Endothelial cell (in vitro differentiated cells): ENCODE measurements around the gene APOL4. TPM values are rescaled to one million over a fixed set of nuclear protein-coding genes. Genes with fewer than 3 reads are reported as not detected.
A peak's percentile ranks its signal among the peaks of the same experiment; 100 is the strongest.

Experiments
- DNase-seq: peaks from one replicate; pipeline ENCODE4 v3.0.0; 2021; ENCODE audit warnings: low spot score
- H3K27ac Mint-ChIP-seq: one replicate; pipeline ENCODE4 v1.8.0; 2021; ENCODE audit warnings: mixed read lengths, inconsistent platforms; ENCODE audit not compliant: unreplicated experiment
- H3K27me3 Mint-ChIP-seq: one replicate; pipeline ENCODE4 v1.8.0; 2021; ENCODE audit warnings: mild to moderate bottlenecking, moderate library complexity, mixed read lengths, inconsistent platforms; ENCODE audit not compliant: unreplicated experiment
- H3K36me3 Mint-ChIP-seq: one replicate; pipeline ENCODE4 v1.8.0; 2021; ENCODE audit warnings: mild to moderate bottlenecking, low read depth, mixed read lengths, inconsistent platforms; ENCODE audit not compliant: unreplicated experiment
- H3K4me1 Mint-ChIP-seq: one replicate; pipeline ENCODE4 v1.8.0; 2021; ENCODE audit warnings: mild to moderate bottlenecking, mixed read lengths, inconsistent platforms; ENCODE audit not compliant: unreplicated experiment
- H3K4me3 Mint-ChIP-seq: one replicate; pipeline ENCODE4 v1.8.0; 2021; ENCODE audit warnings: mild to moderate bottlenecking, mixed read lengths, inconsistent platforms; ENCODE audit not compliant: unreplicated experiment
- H3K9me3 Mint-ChIP-seq: one replicate; pipeline ENCODE4 v1.8.0; 2021; ENCODE audit warnings: mixed read lengths, inconsistent platforms; ENCODE audit not compliant: unreplicated experiment
- total RNA-seq: library from RNA; stranded (reverse); fragmentation: NEBNext Ultra II Directional; extraction: Animal tissue kit (Norgen Biotek cat#: 25700); gene quantifications from one replicate; pipeline ENCODE4 v1.2.1, GENCODE V29; 2021; ENCODE audit not compliant: unreplicated experiment
- TF ChIP-seq, protein P1 (sequence below): fragments of 200-600 bp; sonication (generic); IDR thresholded peaks from one replicate; pipeline ENCODE4 v1.5.0; 2021; ENCODE audit warnings: antibody characterized with exemption; ENCODE audit not compliant: unreplicated experiment

Gene APOL4
- total RNA-seq, 1 donor from 2014 or later = 4.4 TPM

- peaks cover 8% of the 10 kb centered on the region for H3K36me3 Mint-ChIP-seq
- H3K9me3 Mint-ChIP-seq = no peaks in the 10 kb centered on the region
- peaks cover 23% of the 10 kb centered on the region for H3K4me1 Mint-ChIP-seq
- H3K27ac Mint-ChIP-seq = no peak overlapping the region
- peak; percentile 53 for DNase-seq
- H3K27me3 Mint-ChIP-seq = peaks cover 3% of the 10 kb centered on the region
- TF ChIP-seq, protein P1, sequence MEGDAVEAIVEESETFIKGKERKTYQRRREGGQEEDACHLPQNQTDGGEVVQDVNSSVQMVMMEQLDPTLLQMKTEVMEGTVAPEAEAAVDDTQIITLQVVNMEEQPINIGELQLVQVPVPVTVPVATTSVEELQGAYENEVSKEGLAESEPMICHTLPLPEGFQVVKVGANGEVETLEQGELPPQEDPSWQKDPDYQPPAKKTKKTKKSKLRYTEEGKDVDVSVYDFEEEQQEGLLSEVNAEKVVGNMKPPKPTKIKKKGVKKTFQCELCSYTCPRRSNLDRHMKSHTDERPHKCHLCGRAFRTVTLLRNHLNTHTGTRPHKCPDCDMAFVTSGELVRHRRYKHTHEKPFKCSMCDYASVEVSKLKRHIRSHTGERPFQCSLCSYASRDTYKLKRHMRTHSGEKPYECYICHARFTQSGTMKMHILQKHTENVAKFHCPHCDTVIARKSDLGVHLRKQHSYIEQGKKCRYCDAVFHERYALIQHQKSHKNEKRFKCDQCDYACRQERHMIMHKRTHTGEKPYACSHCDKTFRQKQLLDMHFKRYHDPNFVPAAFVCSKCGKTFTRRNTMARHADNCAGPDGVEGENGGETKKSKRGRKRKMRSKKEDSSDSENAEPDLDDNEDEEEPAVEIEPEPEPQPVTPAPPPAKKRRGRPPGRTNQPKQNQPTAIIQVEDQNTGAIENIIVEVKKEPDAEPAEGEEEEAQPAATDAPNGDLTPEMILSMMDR = peak; percentile 25
- H3K4me3 Mint-ChIP-seq = no peak overlapping the region
Measured at GRCh38 chr22:36221799-36222751, 20.5 kb upstream of the APOL4 start.

DNA sequence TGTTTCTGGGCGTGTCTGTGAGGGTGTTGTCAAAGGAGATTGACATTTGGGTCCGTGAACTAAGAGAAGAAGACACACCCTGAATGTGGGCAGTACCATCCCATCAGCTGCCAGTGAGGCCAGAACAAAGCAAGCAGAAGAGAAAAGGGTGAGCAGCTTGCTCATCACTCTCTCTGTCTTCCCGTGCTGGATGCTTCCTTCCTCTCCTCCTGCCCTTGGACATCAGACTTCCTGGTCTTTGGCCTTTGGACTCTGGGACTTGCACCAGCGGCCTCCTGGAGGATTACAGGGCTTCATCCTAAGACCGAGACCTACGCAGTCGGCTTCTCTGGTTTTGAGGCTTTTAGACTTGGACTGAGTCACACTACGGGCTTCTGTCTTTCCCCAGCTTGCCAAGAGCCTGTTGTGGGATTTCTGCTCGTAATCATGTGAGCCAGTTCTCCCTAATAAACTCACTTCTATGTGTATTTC lies 18.9 kb upstream of the APOL4 start:
- Mint-ChIP-seq H3K4me3 (no peak overlapping the region), H3K9me3 (no peaks in the 10 kb centered on the region), H3K27me3 (peaks cover 3% of the 10 kb centered on the region), H3K36me3 (no peaks in the 10 kb centered on the region), H3K4me1 (peaks cover 23% of the 10 kb centered on the region), H3K27ac (no peak overlapping the region)
- DNase-seq = no peak
- TF ChIP-seq, protein P1 = no peak

GRCh38 chr22:36218648-36219193 lies 17.1 kb upstream of the APOL4 start:
- no peak for DNase-seq
- no peak overlapping the region for H3K4me3 Mint-ChIP-seq
- TF ChIP-seq, protein P1 = no peak

GRCh38 chr22:36215981-36216380 lies 14.4 kb upstream of the APOL4 start:
- TF ChIP-seq, protein P1 = no peak
- Mint-ChIP-seq H3K9me3 (no peaks in the 10 kb centered on the region), H3K36me3 (no peaks in the 10 kb centered on the region), H3K4me3 (no peak overlapping the region), H3K27ac (no peak overlapping the region), H3K27me3 (peaks cover 9% of the 10 kb centered on the region), H3K4me1 (peaks cover 23% of the 10 kb centered on the region)
- DNase-seq = no peak

More at GRCh38 chr22:36218648-36219193, 17.1 kb upstream of the APOL4 start:
- Mint-ChIP-seq H3K27me3 (peaks cover 3% of the 10 kb centered on the region), H3K4me1 (peaks cover 30% of the 10 kb centered on the region), H3K27ac (no peak overlapping the region), H3K9me3 (no peaks in the 10 kb centered on the region), H3K36me3 (no peaks in the 10 kb centered on the region)

DNA sequence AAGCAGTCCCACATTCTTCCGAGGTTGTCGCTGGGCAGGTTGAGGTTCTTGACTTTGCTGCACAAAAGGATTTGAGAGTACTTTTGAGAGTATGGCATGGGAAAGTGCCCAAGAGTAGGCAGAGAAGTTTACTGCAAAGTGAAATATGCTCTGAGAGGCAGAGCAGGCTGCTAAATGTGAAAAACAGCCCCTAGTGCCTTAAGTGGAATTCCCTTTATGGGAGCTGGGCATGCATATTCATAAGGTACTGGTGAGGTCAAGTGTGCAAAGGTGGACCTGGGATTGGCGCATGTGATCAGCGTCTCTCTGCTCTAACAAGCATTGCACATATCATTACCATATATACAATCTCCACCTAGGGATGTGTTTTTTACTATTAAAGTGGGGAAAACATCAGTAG lies 12.0 kb upstream of the APOL4 start:
- no peak overlapping the region for H3K4me3 Mint-ChIP-seq
- peaks cover 14% of the 10 kb centered on the region for H3K4me1 Mint-ChIP-seq
- no peaks in the 10 kb centered on the region for H3K9me3 Mint-ChIP-seq
- peaks cover 7% of the 10 kb centered on the region for H3K36me3 Mint-ChIP-seq
- peaks cover 7% of the 10 kb centered on the region for H3K27me3 Mint-ChIP-seq
- TF ChIP-seq, protein P1 = no peak
- DNase-seq = no peak
- H3K27ac Mint-ChIP-seq = no peak overlapping the region
